Tibial nerve (tissue), 4 donors: ENCODE measurements around the gene C14orf180.

Experiments used
- CTCF ChIP-seq, 5 experiments: fragments of 200-600 bp in 3 of 5; fragments of 450-650 bp in 2 of 5; sonication (generic) in 3 of 5; IDR thresholded peaks; one replicate each; pipeline ENCODE4 v1.5.1; 2016 to 2019; ENCODE audit warnings: antibody characterized with exemption in 5 of 5, mild to moderate bottlenecking in 3 of 5, moderate library complexity in 2 of 5
- EP300 ChIP-seq, 2 donors: sonication (generic); formaldehyde crosslinking; IDR thresholded peaks; one replicate each; pipeline ENCODE4 v1.6.1; 2017; ENCODE audit warnings: antibody characterized with exemption in 2 of 2, mild to moderate bottlenecking in 1 of 2

- TF ChIP-seq EP300 (IDR thresholded peaks at IDR 0.05), result no peak
- no peak for TF ChIP-seq CTCF (IDR thresholded peaks at IDR 0.05)
These were observed 23.1 kb upstream of the C14orf180 start for GRCh38 chr14:104556256-104557021.
